Measurements from ENCODE around the gene TF.

Gene TF

GRCh38 chr3:133700351-133700750, 45.8 kb upstream of the TF start:
- H3K27me3 ChIP-seq (ENCODE audit: insufficient read depth, poor library complexity, severe bottlenecking): peaks cover 3% of the 10 kb centered on the region
- H3K27ac ChIP-seq (replicated peaks): no peak overlapping the region
- DNase-seq (ENCODE audit: low read depth in 1 of 2, low spot score in 1 of 2): no peak
- no peak for TF ChIP-seq GABPA (IDR thresholded peaks at IDR 0.05; ENCODE audit: low read depth)
- TF ChIP-seq REST (IDR thresholded peaks at IDR 0.05; ENCODE audit: insufficient replicate concordance, low read depth): no peak
- no peak for TF ChIP-seq CTCF (IDR thresholded peaks at IDR 0.05; ENCODE audit: insufficient read depth, low read length)
- no peak for TF ChIP-seq POLR2AphosphoS5 (IDR thresholded peaks at IDR 0.05; ENCODE audit: low read depth)
- no peak for TF ChIP-seq SPI1 (IDR thresholded peaks at IDR 0.05; ENCODE audit: borderline replicate concordance, low read depth)
- no peak overlapping the region for H3K4me3 ChIP-seq (replicated peaks; ENCODE audit: insufficient read depth, low read length)

GRCh38 chr3:133701435-133702358, 44.5 kb upstream of the TF start:
- no peak overlapping the region for H3K27ac ChIP-seq (replicated peaks)
- no peak for DNase-seq (ENCODE audit: low read depth in 1 of 2, low spot score in 1 of 2)

More at GRCh38 chr3:133701435-133702358, 44.5 kb upstream of the TF start:
- no peak overlapping the region for H3K4me3 ChIP-seq (replicated peaks; ENCODE audit: insufficient read depth, low read length)
- H3K27me3 ChIP-seq (ENCODE audit: insufficient read depth, poor library complexity, severe bottlenecking): peaks cover 3% of the 10 kb centered on the region
- no peak for TF ChIP-seq POLR2AphosphoS5 (IDR thresholded peaks at IDR 0.05; ENCODE audit: low read depth)
- TF ChIP-seq REST (IDR thresholded peaks at IDR 0.05; ENCODE audit: insufficient replicate concordance, low read depth): no peak
- no peak for TF ChIP-seq GABPA (IDR thresholded peaks at IDR 0.05; ENCODE audit: low read depth)
- TF ChIP-seq SPI1 (IDR thresholded peaks at IDR 0.05; ENCODE audit: borderline replicate concordance, low read depth): no peak; the same call in 1 of the 2 replicates
- no peak for TF ChIP-seq CTCF (IDR thresholded peaks at IDR 0.05; ENCODE audit: insufficient read depth, low read length)
